ENCODE results near the gene SOX12. TPM values are rescaled to one million over a fixed set of nuclear protein-coding genes. Genes with fewer than 3 reads are reported as not detected.
A peak's percentile ranks its signal among the peaks of the same experiment; 100 is the strongest.
"Not testable (repeated sequence)": the region's sequence is repeated elsewhere in the genome, so short reads cannot be mapped to it uniquely, and the experiment has no call there.

The SOX12 gene
- total and polyA plus RNA-seq, 5 donors from 2014 or later: 0.29 to 4.9 (median 0.43) TPM

- no peak overlapping the region for H3K27ac ChIP-seq (ENCODE audit: insufficient read depth, low read length, poor library complexity, severe bottlenecking)
- H3K9me3 ChIP-seq (ENCODE audit: control insufficient read depth in 2 of 2, low read length in 2 of 2): no peaks in the 10 kb centered on the region
- Mint-ChIP-seq H3K4me1 (peaks cover 7 to 23% (median 14%) of the 10 kb centered on the region in 4 donors), H3K4me3 (no peak overlapping the region), H3K27me3 (no peaks in the 10 kb centered on the region), H3K36me3 (peaks cover 4% of the 10 kb centered on the region), H3K27ac (no peak overlapping the region), H3K9me3 (peaks cover 0 to 1% (median 0%) of the 10 kb centered on the region in 7 donors)
- H3K27me3 ChIP-seq (ENCODE audit: control insufficient read depth, insufficient read depth, low read length): no peaks in the 10 kb centered on the region
- DNase-seq (no peak), ATAC-seq (ENCODE audit: low read depth in 2 of 2) (no peak)
- no peak overlapping the region for H3K4me3 ChIP-seq (ENCODE audit: low read depth, low read length)
- no peaks in the 10 kb centered on the region for H3K36me3 ChIP-seq (ENCODE audit: control insufficient read depth, insufficient read depth, low read length)
- peaks cover 4% of the 10 kb centered on the region for H3K4me1 ChIP-seq (ENCODE audit: control insufficient read depth, insufficient read depth, low read length, poor library complexity, severe bottlenecking)
Measured at GRCh38 chr20:370977-371754, 45.8 kb downstream of the SOX12 start.

GRCh38 chr20:371755-372542, 46.6 kb downstream of the SOX12 start:
- Mint-ChIP-seq H3K9me3 (peaks cover 0 to 1% (median 0%) of the 10 kb centered on the region in 7 donors), H3K27me3 (no peaks in the 10 kb centered on the region), H3K4me3 (no peak overlapping the region), H3K27ac (peak overlapping the region in 1 of 3 donors; percentile 43), H3K36me3 (peaks cover 4% of the 10 kb centered on the region), H3K4me1 (peaks cover 4 to 19% (median 10%) of the 10 kb centered on the region in 4 donors)
- ATAC-seq (ENCODE audit: low read depth in 2 of 2) (no peak), DNase-seq (no peak)
- Histone ChIP-seq H3K27ac (ENCODE audit: insufficient read depth, low read length, poor library complexity, severe bottlenecking) (no peak overlapping the region), H3K27me3 (ENCODE audit: control insufficient read depth, insufficient read depth, low read length) (no peaks in the 10 kb centered on the region), H3K9me3 (ENCODE audit: control insufficient read depth in 2 of 2, low read length in 2 of 2) (no peaks in the 10 kb centered on the region), H3K4me3 (ENCODE audit: low read depth, low read length) (no peak overlapping the region), H3K4me1 (ENCODE audit: control insufficient read depth, insufficient read depth, low read length, poor library complexity, severe bottlenecking) (no peaks in the 10 kb centered on the region), H3K36me3 (ENCODE audit: control insufficient read depth, insufficient read depth, low read length) (no peaks in the 10 kb centered on the region)

- H3K27me3 Mint-ChIP-seq; H3K27ac Mint-ChIP-seq; H3K4me3 Mint-ChIP-seq; H3K4me1 ChIP-seq (ENCODE audit: control insufficient read depth, insufficient read depth, low read length, poor library complexity, severe bottlenecking); H3K9me3 Mint-ChIP-seq; H3K4me3 ChIP-seq (ENCODE audit: low read depth, low read length); H3K36me3 ChIP-seq (ENCODE audit: control insufficient read depth, insufficient read depth, low read length); H3K36me3 Mint-ChIP-seq; H3K27me3 ChIP-seq (ENCODE audit: control insufficient read depth, insufficient read depth, low read length); H3K27ac ChIP-seq (ENCODE audit: insufficient read depth, low read length, poor library complexity, severe bottlenecking); H3K9me3 ChIP-seq (ENCODE audit: control insufficient read depth in 2 of 2, low read length in 2 of 2): not testable (repeated sequence)
- peak in 1 of 2 donors; percentile 25 for ATAC-seq (ENCODE audit: low read depth in 2 of 2)
- peaks cover 4 to 15% (median 9%) of the 10 kb centered on the region in 4 donors for H3K4me1 Mint-ChIP-seq
- DNase-seq: peak in 1 of 3 donors; percentile 25
Measured at GRCh38 chr20:372543-373082, 47.3 kb downstream of the SOX12 start.

- Histone ChIP-seq H3K9me3 (ENCODE audit: control insufficient read depth in 2 of 2, low read length in 2 of 2) (no peaks in the 10 kb centered on the region), H3K4me1 (ENCODE audit: control insufficient read depth, insufficient read depth, low read length, poor library complexity, severe bottlenecking) (no peaks in the 10 kb centered on the region), H3K36me3 (ENCODE audit: control insufficient read depth, insufficient read depth, low read length) (no peaks in the 10 kb centered on the region), H3K4me3 (ENCODE audit: low read depth, low read length) (no peak overlapping the region), H3K27ac (ENCODE audit: insufficient read depth, low read length, poor library complexity, severe bottlenecking) (no peak overlapping the region), H3K27me3 (ENCODE audit: control insufficient read depth, insufficient read depth, low read length) (no peaks in the 10 kb centered on the region)
- DNase-seq: no peak
- Mint-ChIP-seq H3K9me3 (no peaks in the 10 kb centered on the region), H3K4me1 (peaks cover 4 to 15% (median 7%) of the 10 kb centered on the region in 4 donors), H3K36me3 (peaks cover 4% of the 10 kb centered on the region), H3K27me3 (peaks cover 5% of the 10 kb centered on the region), H3K4me3 (no peak overlapping the region), H3K27ac (no peak overlapping the region)
- ATAC-seq (ENCODE audit: low read depth in 2 of 2): peak in 1 of 2 donors; percentile 36
Measured at GRCh38 chr20:373171-373890, 48.0 kb downstream of the SOX12 start.

GRCh38 chr20:375265-375889, 50.0 kb downstream of the SOX12 start:
- Histone ChIP-seq H3K9me3 (ENCODE audit: control insufficient read depth in 2 of 2, low read length in 2 of 2) (no peaks in the 10 kb centered on the region), H3K36me3 (ENCODE audit: control insufficient read depth, insufficient read depth, low read length) (no peaks in the 10 kb centered on the region), H3K27me3 (ENCODE audit: control insufficient read depth, insufficient read depth, low read length) (no peaks in the 10 kb centered on the region), H3K4me1 (ENCODE audit: control insufficient read depth, insufficient read depth, low read length, poor library complexity, severe bottlenecking) (no peaks in the 10 kb centered on the region), H3K27ac (ENCODE audit: insufficient read depth, low read length, poor library complexity, severe bottlenecking) (no peak overlapping the region), H3K4me3 (ENCODE audit: low read depth, low read length) (no peak overlapping the region)
- no peak overlapping the region for H3K4me3 Mint-ChIP-seq
- H3K4me1 Mint-ChIP-seq: peaks cover 4 to 5% (median 5%) of the 10 kb centered on the region in 4 donors
- H3K9me3 Mint-ChIP-seq: no peaks in the 10 kb centered on the region
- ATAC-seq (ENCODE audit: low read depth in 2 of 2) (no peak), DNase-seq (no peak)
- H3K27me3 Mint-ChIP-seq: peaks cover 5% of the 10 kb centered on the region
- no peaks in the 10 kb centered on the region for H3K36me3 Mint-ChIP-seq
- H3K27ac Mint-ChIP-seq: peak overlapping the region in 1 of 3 donors; percentile 62

GRCh38 chr20:376089-376488, 50.7 kb downstream of the SOX12 start:
- peak overlapping the region in 1 of 4 donors; percentile 48 for H3K4me3 Mint-ChIP-seq
- no peak overlapping the region for H3K27ac ChIP-seq (ENCODE audit: insufficient read depth, low read length, poor library complexity, severe bottlenecking)
- no peaks in the 10 kb centered on the region for H3K4me1 ChIP-seq (ENCODE audit: control insufficient read depth, insufficient read depth, low read length, poor library complexity, severe bottlenecking)

GRCh38 chr20:376750-377149, 51.4 kb downstream of the SOX12 start:
- no peaks in the 10 kb centered on the region for H3K9me3 ChIP-seq (ENCODE audit: control insufficient read depth in 2 of 2, low read length in 2 of 2)
- ATAC-seq (ENCODE audit: low read depth in 2 of 2) (no peak), DNase-seq (no peak)
- no peaks in the 10 kb centered on the region for H3K4me1 ChIP-seq (ENCODE audit: control insufficient read depth, insufficient read depth, low read length, poor library complexity, severe bottlenecking)
- Mint-ChIP-seq H3K9me3 (no peaks in the 10 kb centered on the region), H3K27ac (no peak overlapping the region), H3K4me1 (peaks cover 0 to 5% (median 3%) of the 10 kb centered on the region in 4 donors), H3K4me3 (peak overlapping the region in 2 of 4 donors; percentile 48 to 55), H3K27me3 (peaks cover 5% of the 10 kb centered on the region), H3K36me3 (no peaks in the 10 kb centered on the region)
- no peak overlapping the region for H3K27ac ChIP-seq (ENCODE audit: insufficient read depth, low read length, poor library complexity, severe bottlenecking)
- H3K36me3 ChIP-seq (ENCODE audit: control insufficient read depth, insufficient read depth, low read length): no peaks in the 10 kb centered on the region
- no peaks in the 10 kb centered on the region for H3K27me3 ChIP-seq (ENCODE audit: control insufficient read depth, insufficient read depth, low read length)
- H3K4me3 ChIP-seq (ENCODE audit: low read depth, low read length): no peak overlapping the region

More at GRCh38 chr20:376089-376488, 50.7 kb downstream of the SOX12 start:
- Mint-ChIP-seq H3K27me3 (peaks cover 5% of the 10 kb centered on the region), H3K27ac (no peak overlapping the region), H3K4me1 (peaks cover 0 to 5% (median 4%) of the 10 kb centered on the region in 4 donors), H3K9me3 (no peaks in the 10 kb centered on the region), H3K36me3 (no peaks in the 10 kb centered on the region)
- no peak for ATAC-seq (ENCODE audit: low read depth in 2 of 2)
- Histone ChIP-seq H3K36me3 (ENCODE audit: control insufficient read depth, insufficient read depth, low read length) (no peaks in the 10 kb centered on the region), H3K4me3 (ENCODE audit: low read depth, low read length) (no peak overlapping the region), H3K9me3 (ENCODE audit: control insufficient read depth in 2 of 2, low read length in 2 of 2) (no peaks in the 10 kb centered on the region), H3K27me3 (ENCODE audit: control insufficient read depth, insufficient read depth, low read length) (no peaks in the 10 kb centered on the region)
- no peak for DNase-seq

Data from CD4-positive, CD25-positive, alpha-beta regulatory T cell (primary cell).